A549 (cell line): ENCODE data around the gene KLHL9. TPM values are rescaled to one million over a fixed set of nuclear protein-coding genes. Genes with fewer than 3 reads are reported as not detected.

Experiments used
- ATAC-seq, 2 experiments: fragments of 200-7000 bp in 1 of 2; fragments of >200 bp in 1 of 2; cut with Nextera tagmentation in 1 of 2; cut with Tn5 transposase in 1 of 2; 3 replicates each; pipeline versions ENCODE4 v1.8.0 to v1.9.1; 2018 to 2020; ENCODE audit warnings: mild to moderate bottlenecking in 1 of 2, moderate library complexity in 1 of 2
- CTCF ChIA-PET: fragments of 300-600 bp; sonication (Branson Sonifier 250); formaldehyde crosslinking; extraction: SDS; loops from one replicate; lab custom pipeline; 2021; ENCODE audit warnings: antibody characterized with exemption, inconsistent platforms; lab: Yijun Ruan, JAX
- POLR2A ChIA-PET: fragments of 350-600 bp; formaldehyde crosslinking; extraction: SDS; loops from one replicate; lab custom pipeline; 2021; ENCODE audit warnings: antibody characterized with exemption, inconsistent platforms; lab: Yijun Ruan, JAX
- DNase-seq, 2 experiments: peaks; one replicate each; pipeline versions ENCODE4 v3.0.0 to v3.0.0-alpha.2; 2011 to 2016; ENCODE audit warnings: low read depth in 1 of 2, low spot score in 1 of 2
- FAIRE-seq: peaks from 2 replicates; lab custom pipeline; 2011; peaks lifted over from hg19 to GRCh38; lab: Jason Lieb, UNC
- H3K27ac ChIP-seq, 2 experiments: fragments of >200 bp; sonication (Bioruptor Twin); formaldehyde crosslinking; 3 replicates each; pipeline ENCODE4 v1.5.1; 2016 to 2017
- H3K4me1 ChIP-seq: fragments of >200 bp; sonication (Bioruptor Twin); formaldehyde crosslinking; 3 replicates; pipeline ENCODE4 v1.6.1; 2016
- H3K4me2 ChIP-seq: fragments of >200 bp; sonication (Bioruptor Twin); formaldehyde crosslinking; 3 replicates; pipeline ENCODE4 v1.6.1; 2016
- H3K4me3 ChIP-seq: fragments of >200 bp; sonication (Bioruptor Twin); formaldehyde crosslinking; 3 replicates; pipeline ENCODE4 v1.5.1; 2016
- H3K9me3 ChIP-seq: fragments of >200 bp; sonication (Bioruptor Twin); formaldehyde crosslinking; 3 replicates; pipeline ENCODE4 v1.6.1; 2016
- CBX8 ChIP-seq: fragments of 200-600 bp; sonication (generic); IDR thresholded peaks from 2 replicates; pipeline ENCODE4 v1.6.1; 2016
- CHD2 ChIP-seq: fragments of 150-350 bp; IDR thresholded peaks from 2 replicates; pipeline ENCODE4 v1.6.1; 2014; ENCODE audit warnings: low read length; ENCODE audit not compliant: partially characterized antibody
- EHF ChIP-seq: fragments of 250-450 bp; sonication (Bioruptor Pico); IDR thresholded peaks from 2 replicates; pipeline ENCODE4 v1.5.0; 2020; ENCODE audit warnings: mild to moderate bottlenecking
- FOSB ChIP-seq: fragments of 250-450 bp; sonication (Bioruptor Pico); IDR thresholded peaks from 2 replicates; pipeline ENCODE4 v1.5.0; 2020; ENCODE audit warnings: mild to moderate bottlenecking, moderate library complexity
- GATA3 ChIP-seq: IDR thresholded peaks from 2 replicates; pipeline ENCODE4 v1.6.1; 2012; ENCODE audit warnings: borderline replicate concordance
- HDAC2 ChIP-seq: fragments of 200-600 bp; sonication (generic); IDR thresholded peaks from 2 replicates; pipeline ENCODE4 v1.6.1; 2016
- KDM5A ChIP-seq: fragments of 200-600 bp; sonication (generic); IDR thresholded peaks from 2 replicates; pipeline ENCODE4 v1.6.1; 2016; ENCODE audit warnings: antibody characterized with exemption, mild to moderate bottlenecking
- NFE2L2 ChIP-seq: fragments of 150-350 bp; conservative IDR thresholded peaks from 2 replicates; pipeline ENCODE4 v1.6.1; 2014; ENCODE audit warnings: low read length
- RAD21 ChIP-seq, 2 experiments: fragments of >200 bp in 1 of 2; sonication (Bioruptor Twin) in 1 of 2; formaldehyde crosslinking in 1 of 2; IDR thresholded peaks in 1 of 2; conservative IDR thresholded peaks in 1 of 2; 2 replicates in 1 of 2; 3 replicates in 1 of 2; pipeline ENCODE4 v1.6.1; 2012 to 2018; ENCODE audit warnings: inconsistent platforms in 1 of 2
- TFCP2L1 ChIP-seq: fragments of 250-450 bp; sonication (Bioruptor Pico); IDR thresholded peaks from 2 replicates; pipeline ENCODE4 v1.5.0; 2021; ENCODE audit warnings: mild to moderate bottlenecking
- WGBS: methylation state at CpG from one replicate; pipeline ENCODE4 v1.1.6; 2017; ENCODE audit errors: missing lambda C conversion rate; 5-methylcytosine and 5-hydroxymethylcytosine counted together
- polyA plus RNA-seq, 4 experiments: library from polyadenylated mRNA; depleted of rRNA in 3 of 4; stranded (reverse); fragments of >200 nt; fragmentation: RNase III in 1 of 4; extraction: RNeasy Plus Mini Kit Qiagen cat#74134 plus additional on column Dnase treatment in 1 of 4; gene quantifications; 2 replicates in 3 of 4; 3 replicates in 1 of 4; pipeline ENCODE4 v1.2.3, GENCODE V29; 2011 to 2017
- TF ChIP-seq, protein P1 (sequence below): fragments of 150-350 bp; IDR thresholded peaks from 2 replicates; pipeline ENCODE4 v1.6.1; 2014; ENCODE audit warnings: low read depth, mild to moderate bottlenecking, low read length
- TF ChIP-seq, protein P2 (sequence below): fragments of >200 bp; sonication (Bioruptor Twin); formaldehyde crosslinking; IDR thresholded peaks from 2 replicates; pipeline ENCODE4 v1.6.1; 2016
- TF ChIP-seq, protein P3 (sequence below): IDR thresholded peaks from 2 replicates; pipeline ENCODE4 v1.6.1; 2012; ENCODE audit warnings: low read depth, borderline replicate concordance
- TF ChIP-seq, protein P4 (sequence below): fragments of >200 bp; sonication (Bioruptor Twin); formaldehyde crosslinking; IDR thresholded peaks from 3 replicates; pipeline ENCODE4 v1.6.1; 2016

KLHL9 gene
- polyA plus RNA-seq, 2 of the 4 experiments (the other 2 are of a cell fraction), result 18.6 to 27.4 TPM

DNA sequence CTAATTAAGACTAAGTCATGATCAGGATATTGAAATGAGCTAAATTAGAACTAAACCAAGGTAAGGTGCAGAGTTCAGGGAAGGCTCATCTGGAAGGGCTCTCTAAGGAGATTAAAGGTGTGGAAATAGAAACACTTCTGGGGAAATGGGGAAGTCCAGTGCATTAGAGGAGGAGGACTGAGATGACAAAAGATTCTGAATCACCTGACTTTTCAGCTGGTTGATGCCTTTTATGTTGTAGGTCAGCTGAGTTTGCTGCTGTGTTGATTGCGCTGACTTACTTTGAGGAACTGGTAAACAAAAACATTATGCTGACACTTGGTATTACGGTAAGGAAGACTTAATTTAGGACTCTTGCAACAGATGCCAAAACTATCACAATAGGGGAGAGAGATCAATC lies 53.9 kb downstream of the KLHL9 start:
- H3K9me3 ChIP-seq, result 0 out of 3 replicates have a peak, but pooled peaks cover 1% of the 10 kb centered on the region
- no peak for DNase-seq
- H3K27ac ChIP-seq, result no peak overlapping the region
- POLR2A ChIA-PET, result no interaction called here
- H3K4me1 ChIP-seq, result no peaks in the 10 kb centered on the region
- TF ChIP-seq TFCP2L1 (CRISPR knock-in tag) (no peak), HDAC2 (no peak), CBX8 (no peak), FOSB (CRISPR knock-in tag) (no peak), NFE2L2 (no peak), RAD21 (conservative IDR thresholded peaks at IDR 0.05 in 1 of 2, IDR thresholded peaks at IDR 0.05 in 1 of 2) (no peak), CHD2 (no peak), GATA3 (no peak), EHF (CRISPR knock-in tag) (no peak), KDM5A (no peak)
- TF ChIP-seq, protein P1, sequence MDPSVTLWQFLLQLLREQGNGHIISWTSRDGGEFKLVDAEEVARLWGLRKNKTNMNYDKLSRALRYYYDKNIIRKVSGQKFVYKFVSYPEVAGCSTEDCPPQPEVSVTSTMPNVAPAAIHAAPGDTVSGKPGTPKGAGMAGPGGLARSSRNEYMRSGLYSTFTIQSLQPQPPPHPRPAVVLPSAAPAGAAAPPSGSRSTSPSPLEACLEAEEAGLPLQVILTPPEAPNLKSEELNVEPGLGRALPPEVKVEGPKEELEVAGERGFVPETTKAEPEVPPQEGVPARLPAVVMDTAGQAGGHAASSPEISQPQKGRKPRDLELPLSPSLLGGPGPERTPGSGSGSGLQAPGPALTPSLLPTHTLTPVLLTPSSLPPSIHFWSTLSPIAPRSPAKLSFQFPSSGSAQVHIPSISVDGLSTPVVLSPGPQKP, result no peak
- TF ChIP-seq, protein P2, sequence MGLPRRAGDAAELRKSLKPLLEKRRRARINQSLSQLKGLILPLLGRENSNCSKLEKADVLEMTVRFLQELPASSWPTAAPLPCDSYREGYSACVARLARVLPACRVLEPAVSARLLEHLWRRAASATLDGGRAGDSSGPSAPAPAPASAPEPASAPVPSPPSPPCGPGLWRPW, result no peak
- TF ChIP-seq, protein P3, sequence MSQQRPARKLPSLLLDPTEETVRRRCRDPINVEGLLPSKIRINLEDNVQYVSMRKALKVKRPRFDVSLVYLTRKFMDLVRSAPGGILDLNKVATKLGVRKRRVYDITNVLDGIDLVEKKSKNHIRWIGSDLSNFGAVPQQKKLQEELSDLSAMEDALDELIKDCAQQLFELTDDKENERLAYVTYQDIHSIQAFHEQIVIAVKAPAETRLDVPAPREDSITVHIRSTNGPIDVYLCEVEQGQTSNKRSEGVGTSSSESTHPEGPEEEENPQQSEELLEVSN, result no peak
- TF ChIP-seq, protein P4, sequence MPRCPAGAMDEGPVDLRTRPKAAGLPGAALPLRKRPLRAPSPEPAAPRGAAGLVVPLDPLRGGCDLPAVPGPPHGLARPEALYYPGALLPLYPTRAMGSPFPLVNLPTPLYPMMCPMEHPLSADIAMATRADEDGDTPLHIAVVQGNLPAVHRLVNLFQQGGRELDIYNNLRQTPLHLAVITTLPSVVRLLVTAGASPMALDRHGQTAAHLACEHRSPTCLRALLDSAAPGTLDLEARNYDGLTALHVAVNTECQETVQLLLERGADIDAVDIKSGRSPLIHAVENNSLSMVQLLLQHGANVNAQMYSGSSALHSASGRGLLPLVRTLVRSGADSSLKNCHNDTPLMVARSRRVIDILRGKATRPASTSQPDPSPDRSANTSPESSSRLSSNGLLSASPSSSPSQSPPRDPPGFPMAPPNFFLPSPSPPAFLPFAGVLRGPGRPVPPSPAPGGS, result no peak
- TF ChIP-seq, all 56 proteins: peak for 0
- WGBS, result 66% methylated on average over 2 of the region's 2 CpGs
- no peak for ATAC-seq
- no peak for FAIRE-seq
- CTCF ChIA-PET, result no interaction called here
- Histone ChIP-seq H3K4me2 (no peak overlapping the region), H3K4me3 (no peak overlapping the region)

Other genes with a start within 250 kb of the KLHL9 start
- not detected in 2 replicates for gene IFNW1, start 193.6 kb downstream of the KLHL9 start, polyA plus RNA-seq (2011; rRNA removed)
- not detected in 3 replicates for gene IFNW1, start 193.6 kb downstream of the KLHL9 start, polyA plus RNA-seq (2017; fragmentation: RNase III; extraction: RNeasy Plus Mini Kit Qiagen cat#74134 plus additional on column Dnase treatment)
- not detected in 2 replicates for gene IFNA21, start 168.7 kb downstream of the KLHL9 start, polyA plus RNA-seq (2011; rRNA removed)
- gene IFNA21, start 168.7 kb downstream of the KLHL9 start, polyA plus RNA-seq (2017; fragmentation: RNase III; extraction: RNeasy Plus Mini Kit Qiagen cat#74134 plus additional on column Dnase treatment), result not detected in 3 replicates
- not detected in 2 replicates for gene IFNA4, start 147.8 kb downstream of the KLHL9 start, polyA plus RNA-seq (2011; rRNA removed)
- gene IFNA4, start 147.8 kb downstream of the KLHL9 start, polyA plus RNA-seq (2017; fragmentation: RNase III; extraction: RNeasy Plus Mini Kit Qiagen cat#74134 plus additional on column Dnase treatment), result not detected in 3 replicates
- gene IFNA7, start 133.2 kb downstream of the KLHL9 start, polyA plus RNA-seq (2011; rRNA removed), result not detected in 2 replicates
- gene IFNA7, start 133.2 kb downstream of the KLHL9 start, polyA plus RNA-seq (2017; fragmentation: RNase III; extraction: RNeasy Plus Mini Kit Qiagen cat#74134 plus additional on column Dnase treatment), result not detected in 3 replicates
- gene IFNA10, start 128.3 kb downstream of the KLHL9 start, polyA plus RNA-seq (2011; rRNA removed), result not detected in 2 replicates
- gene IFNA10, start 128.3 kb downstream of the KLHL9 start, polyA plus RNA-seq (2017; fragmentation: RNase III; extraction: RNeasy Plus Mini Kit Qiagen cat#74134 plus additional on column Dnase treatment), result not detected in 3 replicates
- not detected in 2 replicates for gene IFNA16, start 118.1 kb downstream of the KLHL9 start, polyA plus RNA-seq (2011; rRNA removed)
- not detected in 3 replicates for gene IFNA16, start 118.1 kb downstream of the KLHL9 start, polyA plus RNA-seq (2017; fragmentation: RNase III; extraction: RNeasy Plus Mini Kit Qiagen cat#74134 plus additional on column Dnase treatment)
- not detected in 2 replicates for gene IFNA17, start 107.2 kb downstream of the KLHL9 start, polyA plus RNA-seq (2011; rRNA removed)
- gene IFNA17, start 107.2 kb downstream of the KLHL9 start, polyA plus RNA-seq (2017; fragmentation: RNase III; extraction: RNeasy Plus Mini Kit Qiagen cat#74134 plus additional on column Dnase treatment), result not detected in 3 replicates
- not detected in 2 replicates for gene IFNA14, start 95.4 kb downstream of the KLHL9 start, polyA plus RNA-seq (2011; rRNA removed)
- gene IFNA14, start 95.4 kb downstream of the KLHL9 start, polyA plus RNA-seq (2017; fragmentation: RNase III; extraction: RNeasy Plus Mini Kit Qiagen cat#74134 plus additional on column Dnase treatment), result not detected in 3 replicates
- gene IFNA5, start 30.1 kb downstream of the KLHL9 start, polyA plus RNA-seq (2011; rRNA removed), result not detected in 2 replicates
- not detected in 3 replicates for gene IFNA5, start 30.1 kb downstream of the KLHL9 start, polyA plus RNA-seq (2017; fragmentation: RNase III; extraction: RNeasy Plus Mini Kit Qiagen cat#74134 plus additional on column Dnase treatment)
- gene IFNA6, start 15.5 kb upstream of the KLHL9 start, polyA plus RNA-seq (2011; rRNA removed), result not detected in 2 replicates
- gene IFNA6, start 15.5 kb upstream of the KLHL9 start, polyA plus RNA-seq (2017; fragmentation: RNase III; extraction: RNeasy Plus Mini Kit Qiagen cat#74134 plus additional on column Dnase treatment), result not detected in 3 replicates
- gene IFNA13, start 32.7 kb upstream of the KLHL9 start, polyA plus RNA-seq (2011; rRNA removed), result not detected in 2 replicates
- gene IFNA13, start 32.7 kb upstream of the KLHL9 start, polyA plus RNA-seq (2017; fragmentation: RNase III; extraction: RNeasy Plus Mini Kit Qiagen cat#74134 plus additional on column Dnase treatment), result not detected in 3 replicates
- not detected in 2 replicates for gene IFNA2, start 50.0 kb upstream of the KLHL9 start, polyA plus RNA-seq (2011; rRNA removed)
- not detected in 3 replicates for gene IFNA2, start 50.0 kb upstream of the KLHL9 start, polyA plus RNA-seq (2017; fragmentation: RNase III; extraction: RNeasy Plus Mini Kit Qiagen cat#74134 plus additional on column Dnase treatment)
- gene IFNA8, start 73.7 kb upstream of the KLHL9 start, polyA plus RNA-seq (2011; rRNA removed), result not detected in 2 replicates
- not detected in 3 replicates for gene IFNA8, start 73.7 kb upstream of the KLHL9 start, polyA plus RNA-seq (2017; fragmentation: RNase III; extraction: RNeasy Plus Mini Kit Qiagen cat#74134 plus additional on column Dnase treatment)
- gene IFNA1, start 105.0 kb upstream of the KLHL9 start, polyA plus RNA-seq (2011; rRNA removed), result not detected in 2 replicates
- not detected in 3 replicates for gene IFNA1, start 105.0 kb upstream of the KLHL9 start, polyA plus RNA-seq (2017; fragmentation: RNase III; extraction: RNeasy Plus Mini Kit Qiagen cat#74134 plus additional on column Dnase treatment)
- 3.1 and 4.3 TPM in 2 replicates for gene IFNE, start 146.9 kb upstream of the KLHL9 start, polyA plus RNA-seq (2011; rRNA removed)
- 2.3 to 2.5 TPM (median 2.4 TPM) in 3 replicates for gene IFNE, start 146.9 kb upstream of the KLHL9 start, polyA plus RNA-seq (2017; fragmentation: RNase III; extraction: RNeasy Plus Mini Kit Qiagen cat#74134 plus additional on column Dnase treatment)